ENCODE data around the gene RELN.

DNA sequence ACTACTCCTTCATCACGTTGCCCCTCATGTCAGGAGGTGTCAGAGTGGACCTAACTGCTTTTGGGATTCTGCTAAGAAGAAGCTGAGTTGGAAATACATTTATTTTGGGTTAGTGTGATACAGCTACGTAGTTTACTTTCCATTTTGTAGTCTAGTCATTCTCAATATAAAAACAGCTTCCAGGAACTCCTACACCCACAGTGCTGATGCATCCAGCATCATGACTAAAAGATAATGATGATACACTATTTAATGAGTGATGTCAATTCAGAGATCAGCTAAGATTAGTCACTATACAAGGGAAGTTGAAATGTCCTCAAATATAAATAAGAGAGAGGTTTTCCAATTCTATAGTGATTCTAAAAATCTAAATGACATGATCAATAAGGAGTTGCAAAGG lies 279.2 kb downstream of the RELN start:
- TF ChIP-seq EP300 (IDR thresholded peaks at IDR 0.05) (no peak), POLR2AphosphoS5 (IDR thresholded peaks at IDR 0.05) (no peak), POLR2A (IDR thresholded peaks at IDR 0.05; ENCODE audit: low read depth) (no peak)
- TF ChIP-seq, protein P1, sequence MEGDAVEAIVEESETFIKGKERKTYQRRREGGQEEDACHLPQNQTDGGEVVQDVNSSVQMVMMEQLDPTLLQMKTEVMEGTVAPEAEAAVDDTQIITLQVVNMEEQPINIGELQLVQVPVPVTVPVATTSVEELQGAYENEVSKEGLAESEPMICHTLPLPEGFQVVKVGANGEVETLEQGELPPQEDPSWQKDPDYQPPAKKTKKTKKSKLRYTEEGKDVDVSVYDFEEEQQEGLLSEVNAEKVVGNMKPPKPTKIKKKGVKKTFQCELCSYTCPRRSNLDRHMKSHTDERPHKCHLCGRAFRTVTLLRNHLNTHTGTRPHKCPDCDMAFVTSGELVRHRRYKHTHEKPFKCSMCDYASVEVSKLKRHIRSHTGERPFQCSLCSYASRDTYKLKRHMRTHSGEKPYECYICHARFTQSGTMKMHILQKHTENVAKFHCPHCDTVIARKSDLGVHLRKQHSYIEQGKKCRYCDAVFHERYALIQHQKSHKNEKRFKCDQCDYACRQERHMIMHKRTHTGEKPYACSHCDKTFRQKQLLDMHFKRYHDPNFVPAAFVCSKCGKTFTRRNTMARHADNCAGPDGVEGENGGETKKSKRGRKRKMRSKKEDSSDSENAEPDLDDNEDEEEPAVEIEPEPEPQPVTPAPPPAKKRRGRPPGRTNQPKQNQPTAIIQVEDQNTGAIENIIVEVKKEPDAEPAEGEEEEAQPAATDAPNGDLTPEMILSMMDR (IDR thresholded peaks at IDR 0.05), result no peak
